ENCODE results near the gene ETFB.
A peak's percentile ranks its signal among the peaks of the same experiment; 100 is the strongest.

ETFB gene

GRCh38 chr19:51372649-51373504 lies 6.7 kb upstream of the ETFB start, which contains the start of gene NKG7:
Gene NKG7 (minus strand): TSS chr19:51372654. CDS start chr19:51372535, 119 bp downstream.
- peak; percentile 67 for DNase-seq

- DNase-seq: no peak
These were observed 5.9 kb upstream of the ETFB start for GRCh38 chr19:51372021-51372648.

- no peak for DNase-seq
These were observed 5.0 kb upstream of the ETFB start for GRCh38 chr19:51371186-51371690.

- DNase-seq: no peak
These were observed 4.0 kb upstream of the ETFB start for GRCh38 chr19:51370230-51370629.

- DNase-seq: no peak
These were observed 2.4 kb upstream of the ETFB start, which contains the start of gene CLDND2 for GRCh38 chr19:51368366-51369282. Gene CLDND2 (minus strand): TSS chr19:51369003. CDS start chr19:51368577, 426 bp downstream.

- peak; percentile 98 for DNase-seq
These were observed 1.6 kb upstream of the ETFB start for GRCh38 chr19:51367565-51368365.

GRCh38 chr19:51367255-51367564 lies 1.0 kb upstream of the ETFB start:
- no peak for DNase-seq

GRCh38 chr19:51366389-51367254 lies 434 bp upstream of the ETFB start:
- DNase-seq: peak; percentile 95

- peak; percentile 27 for DNase-seq
These were observed 800 bp downstream of the ETFB start for GRCh38 chr19:51365211-51365964.

- no peak for DNase-seq
These were observed 1.7 kb downstream of the ETFB start for GRCh38 chr19:51364200-51365106.

- no peak for DNase-seq
These were observed 4.9 kb downstream of the ETFB start for GRCh38 chr19:51361239-51361638.

GRCh38 chr19:51359294-51359693 lies 6.9 kb downstream of the ETFB start:
- no peak for DNase-seq

GRCh38 chr19:51357952-51358351 lies 8.2 kb downstream of the ETFB start:
- DNase-seq: no peak

GRCh38 chr19:51356159-51356801 lies 9.9 kb downstream of the ETFB start:
- DNase-seq: no peak

GRCh38 chr19:51354742-51355148 lies 11.4 kb downstream of the ETFB start:
- peak; percentile 41 for DNase-seq

- no peak for DNase-seq
These were observed 12.0 kb downstream of the ETFB start for GRCh38 chr19:51354103-51354741.

- no peak for DNase-seq
These were observed 13.3 kb downstream of the ETFB start for GRCh38 chr19:51352783-51353360.

All from CD4-positive, alpha-beta T cell treated with Interleukin-17A for 4 hours (primary cell).